GM18520 (cell line): ENCODE results near the gene DIRAS2.
"Not testable (repeated sequence)": the region's sequence is repeated elsewhere in the genome, so short reads cannot be mapped to it uniquely, and the experiment has no call there.

ENCODE experiments used
- ATAC-seq: cut with Tn5 transposase; IDR thresholded peaks from one replicate; pipeline ENCODE4 v1.9.1; 2021; ENCODE audit not compliant: unreplicated experiment

The DIRAS2 gene, protein sequence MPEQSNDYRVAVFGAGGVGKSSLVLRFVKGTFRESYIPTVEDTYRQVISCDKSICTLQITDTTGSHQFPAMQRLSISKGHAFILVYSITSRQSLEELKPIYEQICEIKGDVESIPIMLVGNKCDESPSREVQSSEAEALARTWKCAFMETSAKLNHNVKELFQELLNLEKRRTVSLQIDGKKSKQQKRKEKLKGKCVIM

GRCh38 chr9:90642570-90643539 is at the start of gene DIRAS2:
TSS of gene DIRAS2 (minus strand) at chr9:90642824. CDS start at chr9:90613827, 28,997 bp downstream.
- no peak for ATAC-seq

DNA sequence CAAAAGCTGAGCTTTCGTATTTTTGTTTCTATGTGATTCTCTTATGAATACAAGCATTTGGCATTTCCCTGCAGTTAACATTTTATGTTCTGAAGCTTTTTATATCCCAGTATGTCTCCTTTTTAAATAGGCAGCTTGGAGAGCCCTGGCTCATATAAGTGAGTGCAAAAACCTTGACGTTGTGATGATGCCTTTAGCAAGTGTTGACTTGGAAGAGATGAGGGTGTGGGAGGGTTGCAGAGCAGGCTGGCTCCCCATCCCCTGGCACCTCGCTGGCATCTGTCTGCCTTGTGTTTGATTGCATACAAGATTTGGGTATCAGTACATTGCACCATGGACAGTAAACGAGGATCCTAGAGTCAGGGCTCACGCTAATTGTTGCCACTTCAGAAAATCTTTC is 42.1 kb upstream of the DIRAS2 start:
- ATAC-seq: no peak

DNA sequence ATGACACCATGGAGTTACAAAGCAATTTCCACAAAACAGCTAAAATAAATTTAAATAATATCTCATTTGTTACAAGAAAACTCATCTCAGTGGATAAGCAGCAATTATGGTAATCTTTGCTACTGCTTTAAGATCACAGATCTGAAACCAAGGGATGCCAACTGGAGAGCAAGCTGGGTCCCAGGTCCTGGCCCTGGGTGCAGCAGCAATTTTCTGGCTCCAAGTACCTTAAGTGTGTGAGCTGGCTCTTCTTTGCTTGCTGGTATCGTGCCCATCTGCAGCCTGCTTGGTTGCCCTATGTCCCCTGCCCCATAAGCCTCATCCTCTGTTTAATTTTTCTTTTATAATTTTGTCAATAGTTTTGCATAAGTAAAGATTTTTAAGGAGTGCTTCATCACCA is 41.5 kb upstream of the DIRAS2 start:
- no peak for ATAC-seq

DNA sequence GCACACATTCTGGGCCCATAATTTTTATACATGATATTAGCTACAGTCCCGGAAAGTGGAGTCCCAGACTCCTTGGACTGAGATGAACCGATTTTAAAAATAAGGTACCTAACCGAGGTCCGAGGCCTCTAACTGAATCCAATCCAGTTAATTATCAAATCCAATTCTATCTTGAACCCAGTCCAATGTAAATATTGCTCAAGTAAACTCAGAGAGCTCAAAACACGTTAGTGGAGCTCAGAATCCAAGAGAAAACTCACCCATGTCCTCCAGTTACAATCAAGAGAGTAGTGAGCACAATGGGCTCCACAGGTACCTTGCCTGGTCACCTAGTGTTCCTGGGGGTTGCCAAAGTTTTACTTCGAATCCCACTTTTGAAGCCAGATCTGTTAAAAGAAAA is 37.9 kb upstream of the DIRAS2 start:
- no peak for ATAC-seq

DNA sequence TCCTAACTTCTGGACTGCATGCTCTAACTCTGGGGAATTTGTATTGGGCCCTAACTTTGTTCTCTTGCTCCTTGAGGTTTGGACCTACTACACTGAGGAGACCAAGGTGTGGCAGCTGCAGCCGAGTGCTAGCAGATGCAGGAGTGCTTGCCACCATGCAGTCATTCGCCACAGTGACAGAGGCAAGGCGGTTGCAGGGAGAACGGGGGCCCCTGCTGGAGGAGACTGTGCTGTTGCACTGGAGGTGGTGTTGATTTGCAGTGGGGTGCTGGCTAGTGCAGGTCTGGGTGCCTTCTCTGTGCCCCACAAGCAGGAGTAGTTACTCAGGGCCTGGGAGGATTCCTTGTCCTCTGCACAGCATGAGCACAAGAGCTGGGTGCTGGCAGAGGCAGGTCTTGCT is 22.4 kb upstream of the DIRAS2 start:
- ATAC-seq: no peak

GRCh38 chr9:90659650-90660364 is 17.2 kb upstream of the DIRAS2 start:
- ATAC-seq: no peak

DNA sequence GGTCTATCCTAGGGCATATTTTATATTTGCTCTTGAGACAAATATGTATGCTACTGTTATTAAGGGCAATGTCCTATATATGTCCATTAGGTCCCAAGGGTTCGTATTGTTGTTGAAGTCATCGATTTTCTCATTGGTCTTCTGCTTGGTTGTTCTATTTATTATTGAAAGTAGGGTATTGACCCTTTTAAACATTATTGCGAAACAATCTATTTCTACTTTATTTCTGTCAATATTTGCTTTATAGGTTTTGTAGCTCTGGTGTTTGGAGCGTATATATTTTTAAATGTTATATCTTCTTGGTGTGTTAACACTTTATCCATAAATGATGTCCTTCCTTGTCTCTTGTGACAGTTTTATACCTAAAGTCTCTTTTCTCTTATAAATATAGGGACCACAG is 16.2 kb upstream of the DIRAS2 start:
- ATAC-seq: no peak

- ATAC-seq: no peak
Measured at GRCh38 chr9:90658181-90658580, 15.6 kb upstream of the DIRAS2 start.

DNA sequence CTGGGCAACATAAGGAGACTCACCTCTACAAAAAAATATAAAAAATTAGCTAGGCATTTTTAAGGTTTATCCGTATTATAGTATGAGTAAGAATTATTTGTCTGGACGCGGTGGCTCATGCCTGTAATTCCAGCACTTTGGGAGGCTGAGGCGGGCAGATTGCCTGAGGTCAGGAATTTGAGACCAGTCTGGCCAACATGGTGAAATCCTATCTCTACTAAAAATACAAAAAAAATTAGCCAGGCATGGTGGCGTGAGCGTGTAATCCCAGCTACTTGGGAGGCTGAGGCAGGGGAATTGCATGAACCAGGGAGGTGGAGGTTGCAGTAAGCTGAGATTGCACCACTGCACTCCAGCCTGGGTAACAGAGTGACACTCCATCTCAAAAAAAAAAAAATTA is 14.3 kb upstream of the DIRAS2 start:
- ATAC-seq: not testable (repeated sequence)

- no peak for ATAC-seq
Measured at GRCh38 chr9:90651246-90651645, 8.6 kb upstream of the DIRAS2 start.

- no peak for ATAC-seq
Measured at GRCh38 chr9:90647843-90648242, 5.2 kb upstream of the DIRAS2 start.

DNA sequence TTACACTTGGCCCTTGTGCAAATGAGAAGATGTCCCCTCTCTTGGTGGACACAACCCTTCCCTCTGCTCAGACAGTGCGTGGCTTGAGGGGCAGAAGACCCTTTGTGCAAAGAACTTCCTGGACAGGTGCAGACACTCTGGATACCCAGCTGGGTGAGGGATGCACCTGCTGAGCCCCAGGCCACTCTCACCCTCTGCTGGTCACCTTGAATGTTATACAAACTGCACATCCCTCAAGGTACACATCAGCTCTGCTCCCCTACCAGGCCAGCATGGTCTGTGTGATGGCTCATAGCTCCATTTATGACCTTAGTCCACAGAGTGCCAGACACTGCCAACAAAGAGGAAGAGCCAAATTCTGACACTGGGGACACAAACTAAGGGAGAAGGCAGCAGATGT is 3.1 kb upstream of the DIRAS2 start:
- ATAC-seq: no peak

- ATAC-seq: no peak
Measured at GRCh38 chr9:90641884-90642487, 638 bp downstream of the DIRAS2 start.

- no peak for ATAC-seq
Measured at GRCh38 chr9:90641086-90641485, 1.5 kb downstream of the DIRAS2 start.

DNA sequence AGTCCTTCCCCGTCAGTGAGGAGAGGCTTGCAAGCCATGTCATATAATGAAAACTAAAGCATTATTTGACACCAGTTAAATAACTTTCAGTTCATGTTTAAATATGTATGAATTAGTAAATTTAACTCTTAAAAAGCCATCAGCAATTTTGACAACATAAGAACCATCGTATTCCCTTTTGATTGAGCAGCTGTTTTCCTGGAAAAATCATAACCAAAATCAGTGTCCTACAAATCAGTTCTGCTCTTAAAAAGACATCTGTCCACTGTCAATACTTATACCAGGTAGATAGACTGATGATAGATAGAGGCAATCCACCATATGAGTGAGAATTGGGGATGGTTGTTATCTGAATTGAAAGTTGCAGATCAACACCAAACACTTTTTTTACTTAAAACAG is 2.3 kb downstream of the DIRAS2 start:
- ATAC-seq: no peak

GRCh38 chr9:90637626-90638025 is 5.0 kb downstream of the DIRAS2 start:
- no peak for ATAC-seq

- no peak for ATAC-seq
Measured at GRCh38 chr9:90632647-90633207, 9.9 kb downstream of the DIRAS2 start.

DNA sequence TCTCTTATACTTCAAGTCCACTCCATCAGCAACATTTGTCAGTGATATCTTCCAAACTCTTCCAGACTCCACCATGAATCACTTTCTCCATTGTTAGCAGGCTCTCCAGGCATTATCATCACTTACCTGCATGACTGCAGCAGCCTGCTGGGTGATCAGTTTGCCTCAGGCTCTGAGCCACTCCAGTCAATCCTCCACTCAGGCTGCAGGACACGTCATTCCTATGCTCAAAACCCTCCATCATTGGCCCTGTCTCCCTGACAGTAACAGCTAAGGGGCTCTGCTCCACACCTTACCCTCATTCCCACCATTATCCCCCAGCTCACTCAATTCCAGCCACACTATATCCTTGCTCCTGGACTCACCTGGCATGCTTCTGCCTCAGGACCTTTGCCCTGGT is 10.7 kb downstream of the DIRAS2 start:
- no peak for ATAC-seq

GRCh38 chr9:90629991-90630390 is 12.6 kb downstream of the DIRAS2 start:
- no peak for ATAC-seq

DNA sequence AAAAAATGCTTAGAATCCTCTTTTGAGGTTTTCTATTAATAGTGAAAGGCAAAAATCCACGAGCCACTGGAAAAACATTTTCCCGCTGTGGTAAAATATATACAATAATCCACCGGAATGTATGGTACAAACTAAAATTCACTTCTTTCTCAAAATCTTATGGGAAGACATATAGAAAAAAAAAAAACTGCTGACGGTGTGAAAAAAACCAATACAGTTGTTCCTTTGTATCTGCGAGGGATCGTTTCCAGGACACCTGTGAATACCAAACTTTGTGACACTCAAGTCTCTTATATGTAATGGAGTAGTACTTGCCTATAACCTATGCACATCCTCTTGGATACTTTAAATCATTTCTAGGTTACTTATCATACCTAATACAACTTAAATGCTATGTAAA is 13.3 kb downstream of the DIRAS2 start:
- ATAC-seq: no peak

- ATAC-seq: no peak
Measured at GRCh38 chr9:90616806-90617205, 25.8 kb downstream of the DIRAS2 start.
